Transverse colon (tissue), 3 donors: Measurements from ENCODE around the gene CSHL1.

ENCODE experiments used
- EP300 ChIP-seq: sonication (generic); formaldehyde crosslinking; IDR thresholded peaks from one replicate; pipeline ENCODE4 v1.6.1; 2017; ENCODE audit warnings: antibody characterized with exemption, low read depth
- POLR2A ChIP-seq: fragments of 450-650 bp; IDR thresholded peaks from one replicate; pipeline ENCODE4 v1.6.1; 2016; ENCODE audit warnings: antibody characterized with exemption, mild to moderate bottlenecking, moderate library complexity
- TF ChIP-seq, protein P1 (sequence below), 5 experiments: fragments of 200-600 bp in 3 of 5; fragments of 450-650 bp in 2 of 5; sonication (generic) in 3 of 5; IDR thresholded peaks; 1 replicate in 2 of 5; 2 replicates in 3 of 5; pipeline ENCODE4 v1.5.1; 2016 to 2017; ENCODE audit warnings: antibody characterized with exemption in 5 of 5, inconsistent platforms in 3 of 5, mild to moderate bottlenecking in 2 of 5, moderate library complexity in 1 of 5

DNA sequence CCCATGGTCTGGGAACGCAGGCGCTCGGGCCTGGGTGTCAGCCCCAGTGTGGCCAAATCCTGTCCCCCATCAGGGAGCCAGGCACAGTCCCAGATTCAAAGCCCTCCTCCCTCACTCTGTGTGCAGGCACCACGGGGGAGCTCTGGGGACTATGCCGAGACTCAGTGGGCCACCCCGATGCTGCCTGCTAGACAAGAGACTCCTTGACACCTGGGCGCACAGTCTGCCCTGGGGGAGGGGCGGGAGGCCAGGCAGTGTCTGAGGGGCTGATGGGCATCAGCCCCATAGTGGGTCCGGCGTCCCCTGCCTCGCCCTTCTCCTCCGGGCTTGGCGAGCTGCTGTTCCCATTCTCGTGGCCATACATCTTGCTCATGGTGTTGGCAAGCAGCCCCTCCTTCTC lies 29.5 kb upstream of the CSHL1 start:
- TF ChIP-seq, protein P1, sequence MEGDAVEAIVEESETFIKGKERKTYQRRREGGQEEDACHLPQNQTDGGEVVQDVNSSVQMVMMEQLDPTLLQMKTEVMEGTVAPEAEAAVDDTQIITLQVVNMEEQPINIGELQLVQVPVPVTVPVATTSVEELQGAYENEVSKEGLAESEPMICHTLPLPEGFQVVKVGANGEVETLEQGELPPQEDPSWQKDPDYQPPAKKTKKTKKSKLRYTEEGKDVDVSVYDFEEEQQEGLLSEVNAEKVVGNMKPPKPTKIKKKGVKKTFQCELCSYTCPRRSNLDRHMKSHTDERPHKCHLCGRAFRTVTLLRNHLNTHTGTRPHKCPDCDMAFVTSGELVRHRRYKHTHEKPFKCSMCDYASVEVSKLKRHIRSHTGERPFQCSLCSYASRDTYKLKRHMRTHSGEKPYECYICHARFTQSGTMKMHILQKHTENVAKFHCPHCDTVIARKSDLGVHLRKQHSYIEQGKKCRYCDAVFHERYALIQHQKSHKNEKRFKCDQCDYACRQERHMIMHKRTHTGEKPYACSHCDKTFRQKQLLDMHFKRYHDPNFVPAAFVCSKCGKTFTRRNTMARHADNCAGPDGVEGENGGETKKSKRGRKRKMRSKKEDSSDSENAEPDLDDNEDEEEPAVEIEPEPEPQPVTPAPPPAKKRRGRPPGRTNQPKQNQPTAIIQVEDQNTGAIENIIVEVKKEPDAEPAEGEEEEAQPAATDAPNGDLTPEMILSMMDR (IDR thresholded peaks at IDR 0.05): no peak
- no peak for TF ChIP-seq EP300
- TF ChIP-seq POLR2A: no peak
